ENCODE results near the gene SPECC1L. TPM values are rescaled to one million over a fixed set of nuclear protein-coding genes. Genes with fewer than 3 reads are reported as not detected.

The SPECC1L gene
- total RNA-seq, 1 experiment from 2014 or later = 40.8 TPM

DNA sequence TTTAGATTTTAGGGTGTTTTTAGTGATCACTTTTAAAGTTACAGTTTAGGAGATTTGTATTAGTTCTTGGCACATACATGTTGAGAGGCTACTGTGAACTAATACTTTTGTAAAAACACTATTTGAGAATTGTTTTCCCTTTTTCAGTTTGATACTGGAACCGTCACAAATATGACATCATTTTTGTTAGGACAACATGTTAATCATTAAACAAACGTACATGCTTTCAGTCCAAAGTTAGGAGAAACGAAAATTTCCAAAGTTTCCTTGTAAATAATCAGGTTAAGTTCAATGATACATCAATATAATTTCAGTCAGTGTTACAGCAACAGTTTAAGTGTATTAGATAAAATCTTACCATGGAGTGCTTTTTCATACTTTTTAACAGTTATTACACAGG lies 53.1 kb downstream of the SPECC1L start:
- no peak for TF ChIP-seq ELF1 (IDR thresholded peaks at IDR 0.05; ENCODE audit: borderline replicate concordance, low read depth)
- TF ChIP-seq RAD21 (IDR thresholded peaks at IDR 0.05; ENCODE audit: low read depth) = no peak
- no peak for TF ChIP-seq ZFX (IDR thresholded peaks at IDR 0.05)
- TF ChIP-seq FOSL1 (IDR thresholded peaks at IDR 0.05; ENCODE audit: low read depth) = no peak
- TF ChIP-seq CBX3 (IDR thresholded peaks at IDR 0.05; ENCODE audit: low read depth) = no peak
- TF ChIP-seq SP1 (IDR thresholded peaks at IDR 0.05; ENCODE audit: low read depth) = no peak
- TF ChIP-seq, protein P1, sequence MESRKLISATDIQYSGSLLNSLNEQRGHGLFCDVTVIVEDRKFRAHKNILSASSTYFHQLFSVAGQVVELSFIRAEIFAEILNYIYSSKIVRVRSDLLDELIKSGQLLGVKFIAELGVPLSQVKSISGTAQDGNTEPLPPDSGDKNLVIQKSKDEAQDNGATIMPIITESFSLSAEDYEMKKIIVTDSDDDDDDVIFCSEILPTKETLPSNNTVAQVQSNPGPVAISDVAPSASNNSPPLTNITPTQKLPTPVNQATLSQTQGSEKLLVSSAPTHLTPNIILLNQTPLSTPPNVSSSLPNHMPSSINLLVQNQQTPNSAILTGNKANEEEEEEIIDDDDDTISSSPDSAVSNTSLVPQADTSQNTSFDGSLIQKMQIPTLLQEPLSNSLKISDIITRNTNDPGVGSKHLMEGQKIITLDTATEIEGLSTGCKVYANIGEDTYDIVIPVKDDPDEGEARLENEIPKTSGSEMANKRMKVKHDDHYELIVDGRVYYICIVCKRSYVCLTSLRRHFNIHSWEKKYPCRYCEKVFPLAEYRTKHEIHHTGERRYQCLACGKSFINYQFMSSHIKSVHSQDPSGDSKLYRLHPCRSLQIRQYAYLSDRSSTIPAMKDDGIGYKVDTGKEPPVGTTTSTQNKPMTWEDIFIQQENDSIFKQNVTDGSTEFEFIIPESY (IDR thresholded peaks at IDR 0.05; ENCODE audit: extremely low read depth, insufficient replicate concordance, low read length) = no peak
- Histone ChIP-seq H3K4me3 (replicated peaks in 1 of 2; ENCODE audit: low read depth in 1 of 2, low read length in 2 of 2) (no peak overlapping the region), H3K27ac (ENCODE audit: low read depth, low read length) (no peak overlapping the region), H3K79me2 (ENCODE audit: insufficient read depth, low read length) (peaks cover 21% of the 10 kb centered on the region), H3K9ac (ENCODE audit: low read length) (no peak overlapping the region), H3K4me2 (ENCODE audit: low read length) (no peak overlapping the region), H2AFZ (ENCODE audit: low read depth, low read length, poor library complexity, severe bottlenecking) (no peak overlapping the region), H3K9me2 (ENCODE audit: insufficient read depth) (no peaks in the 10 kb centered on the region), H3K4me1 (ENCODE audit: control insufficient read depth in 1 of 2, insufficient read depth in 2 of 2, low read length in 2 of 2) (no peaks in the 10 kb centered on the region), H3K36me3 (ENCODE audit: control insufficient read depth in 1 of 2, insufficient read depth in 2 of 2, low read length in 2 of 2) (peaks cover 23 to 24% of the 10 kb centered on the region in 2 experiments; a peak in 3 of 4 replicates), H3K9me3 (ENCODE audit: control insufficient read depth in 1 of 2, insufficient read depth in 1 of 2, low read depth in 1 of 2, low read length in 2 of 2) (no peaks in the 10 kb centered on the region), H3K27me3 (ENCODE audit: insufficient read depth, low read length) (no peaks in the 10 kb centered on the region), H4K20me1 (ENCODE audit: insufficient read depth) (no peaks in the 10 kb centered on the region)
- no TSS peak for BruUV-seq (replicated peaks)
- ChIA-PET RAD21 (ENCODE audit: low non-redundant PET in 1 of 2, low total read pairs in 2 of 2, uncharacterized antibody in 2 of 2, unreplicated experiment in 2 of 2) (no interaction called here), POLR2A (no interaction called here), CTCF (no interaction called here)
- ATAC-seq = no peak
- DNase-seq (ENCODE audit: low read depth, low spot score) = no peak
- intact Hi-C loops (cut with micrococcal nuclease) = no loop called here

DNA sequence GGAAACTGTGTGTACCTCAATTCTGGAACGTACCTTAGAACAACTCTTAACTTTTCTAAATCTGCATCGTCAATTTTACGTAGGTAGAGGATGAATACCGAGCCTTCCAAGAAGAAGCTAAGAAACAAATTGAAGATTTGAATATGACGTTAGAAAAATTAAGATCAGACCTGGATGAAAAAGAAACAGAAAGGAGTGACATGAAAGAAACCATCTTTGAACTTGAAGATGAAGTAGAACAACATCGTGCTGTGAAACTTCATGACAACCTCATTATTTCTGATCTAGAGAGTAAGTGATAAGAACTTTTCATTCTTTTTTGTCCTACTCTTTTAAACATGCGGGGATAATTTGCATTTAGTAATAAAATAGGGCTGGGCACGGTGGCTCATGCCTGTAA lies 53.5 kb downstream of the SPECC1L start:
- no TSS peak for BruUV-seq (replicated peaks)
- ChIA-PET POLR2A (no interaction called here), CTCF (no interaction called here), RAD21 (ENCODE audit: low non-redundant PET in 1 of 2, low total read pairs in 2 of 2, uncharacterized antibody in 2 of 2, unreplicated experiment in 2 of 2) (no interaction called here)
- peaks cover 27 to 28% of the 10 kb centered on the region in 2 experiments; a peak in 3 of 4 replicates for H3K36me3 ChIP-seq (ENCODE audit: control insufficient read depth in 1 of 2, insufficient read depth in 2 of 2, low read length in 2 of 2)
- no peak overlapping the region for H2AFZ ChIP-seq (ENCODE audit: low read depth, low read length, poor library complexity, severe bottlenecking)
- H4K20me1 ChIP-seq (ENCODE audit: insufficient read depth) = no peaks in the 10 kb centered on the region
- no peaks in the 10 kb centered on the region for H3K4me1 ChIP-seq (ENCODE audit: control insufficient read depth in 1 of 2, insufficient read depth in 2 of 2, low read length in 2 of 2)
- no peaks in the 10 kb centered on the region for H3K9me3 ChIP-seq (ENCODE audit: control insufficient read depth in 1 of 2, insufficient read depth in 1 of 2, low read depth in 1 of 2, low read length in 2 of 2)
- intact Hi-C loops (cut with micrococcal nuclease) = no loop called here
- H3K27ac ChIP-seq (ENCODE audit: low read depth, low read length) = no peak overlapping the region
- no peak overlapping the region for H3K4me3 ChIP-seq (replicated peaks in 1 of 2; ENCODE audit: low read depth in 1 of 2, low read length in 2 of 2)
- H3K27me3 ChIP-seq (ENCODE audit: insufficient read depth, low read length) = no peaks in the 10 kb centered on the region
- DNase-seq (ENCODE audit: low read depth, low spot score) (no peak), ATAC-seq (no peak)
- no peak overlapping the region for H3K4me2 ChIP-seq (ENCODE audit: low read length)
- H3K9me2 ChIP-seq (ENCODE audit: insufficient read depth) = no peaks in the 10 kb centered on the region
- H3K9ac ChIP-seq (ENCODE audit: low read length) = no peak overlapping the region
- H3K79me2 ChIP-seq (ENCODE audit: insufficient read depth, low read length) = peaks cover 17% of the 10 kb centered on the region
- TF ChIP-seq FOSL1 (IDR thresholded peaks at IDR 0.05; ENCODE audit: low read depth) (no peak), POLR2A (IDR thresholded peaks at IDR 0.05; ENCODE audit: borderline replicate concordance, extremely low read depth, insufficient read depth, insufficient read length) (no peak), SIN3A (IDR thresholded peaks at IDR 0.05; ENCODE audit: low read depth) (no peak), SP1 (IDR thresholded peaks at IDR 0.05; ENCODE audit: low read depth) (no peak), POLR2AphosphoS5 (IDR thresholded peaks at IDR 0.05; ENCODE audit: low read depth, low read length) (no peak), CEBPB (IDR thresholded peaks at IDR 0.05; ENCODE audit: low read depth) (no peak), JUND (IDR thresholded peaks at IDR 0.05) (no peak), RAD21 (IDR thresholded peaks at IDR 0.05; ENCODE audit: low read depth) (no peak)
- TF ChIP-seq, protein P1 (IDR thresholded peaks at IDR 0.05; ENCODE audit: extremely low read depth, insufficient replicate concordance, low read length) = no peak
- TF ChIP-seq, protein P2, sequence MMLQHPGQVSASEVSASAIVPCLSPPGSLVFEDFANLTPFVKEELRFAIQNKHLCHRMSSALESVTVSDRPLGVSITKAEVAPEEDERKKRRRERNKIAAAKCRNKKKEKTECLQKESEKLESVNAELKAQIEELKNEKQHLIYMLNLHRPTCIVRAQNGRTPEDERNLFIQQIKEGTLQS (IDR thresholded peaks at IDR 0.05) = no peak
- TF ChIP-seq, protein P3, sequence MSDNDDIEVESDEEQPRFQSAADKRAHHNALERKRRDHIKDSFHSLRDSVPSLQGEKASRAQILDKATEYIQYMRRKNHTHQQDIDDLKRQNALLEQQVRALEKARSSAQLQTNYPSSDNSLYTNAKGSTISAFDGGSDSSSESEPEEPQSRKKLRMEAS (IDR thresholded peaks at IDR 0.05) = no peak
- TF ChIP-seq, protein P4, sequence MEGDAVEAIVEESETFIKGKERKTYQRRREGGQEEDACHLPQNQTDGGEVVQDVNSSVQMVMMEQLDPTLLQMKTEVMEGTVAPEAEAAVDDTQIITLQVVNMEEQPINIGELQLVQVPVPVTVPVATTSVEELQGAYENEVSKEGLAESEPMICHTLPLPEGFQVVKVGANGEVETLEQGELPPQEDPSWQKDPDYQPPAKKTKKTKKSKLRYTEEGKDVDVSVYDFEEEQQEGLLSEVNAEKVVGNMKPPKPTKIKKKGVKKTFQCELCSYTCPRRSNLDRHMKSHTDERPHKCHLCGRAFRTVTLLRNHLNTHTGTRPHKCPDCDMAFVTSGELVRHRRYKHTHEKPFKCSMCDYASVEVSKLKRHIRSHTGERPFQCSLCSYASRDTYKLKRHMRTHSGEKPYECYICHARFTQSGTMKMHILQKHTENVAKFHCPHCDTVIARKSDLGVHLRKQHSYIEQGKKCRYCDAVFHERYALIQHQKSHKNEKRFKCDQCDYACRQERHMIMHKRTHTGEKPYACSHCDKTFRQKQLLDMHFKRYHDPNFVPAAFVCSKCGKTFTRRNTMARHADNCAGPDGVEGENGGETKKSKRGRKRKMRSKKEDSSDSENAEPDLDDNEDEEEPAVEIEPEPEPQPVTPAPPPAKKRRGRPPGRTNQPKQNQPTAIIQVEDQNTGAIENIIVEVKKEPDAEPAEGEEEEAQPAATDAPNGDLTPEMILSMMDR (IDR thresholded peaks at IDR 0.05 in 2 of 3, conservative IDR thresholded peaks at IDR 0.05 in 1 of 3; ENCODE audit: borderline replicate concordance in 1 of 3, insufficient read depth in 1 of 3, low read depth in 2 of 3, low read length in 2 of 3) = no peak
